Measurements from ENCODE around the gene LILRB5. TPM values are rescaled to one million over a fixed set of nuclear protein-coding genes. Genes with fewer than 3 reads are reported as not detected.
A peak's percentile ranks its signal among the peaks of the same experiment; 100 is the strongest.
"Not testable (repeated sequence)": the region's sequence is repeated elsewhere in the genome, so short reads cannot be mapped to it uniquely, and the experiment has no call there.

The LILRB5 gene
- total RNA-seq, 1 donor = not detected

DNA sequence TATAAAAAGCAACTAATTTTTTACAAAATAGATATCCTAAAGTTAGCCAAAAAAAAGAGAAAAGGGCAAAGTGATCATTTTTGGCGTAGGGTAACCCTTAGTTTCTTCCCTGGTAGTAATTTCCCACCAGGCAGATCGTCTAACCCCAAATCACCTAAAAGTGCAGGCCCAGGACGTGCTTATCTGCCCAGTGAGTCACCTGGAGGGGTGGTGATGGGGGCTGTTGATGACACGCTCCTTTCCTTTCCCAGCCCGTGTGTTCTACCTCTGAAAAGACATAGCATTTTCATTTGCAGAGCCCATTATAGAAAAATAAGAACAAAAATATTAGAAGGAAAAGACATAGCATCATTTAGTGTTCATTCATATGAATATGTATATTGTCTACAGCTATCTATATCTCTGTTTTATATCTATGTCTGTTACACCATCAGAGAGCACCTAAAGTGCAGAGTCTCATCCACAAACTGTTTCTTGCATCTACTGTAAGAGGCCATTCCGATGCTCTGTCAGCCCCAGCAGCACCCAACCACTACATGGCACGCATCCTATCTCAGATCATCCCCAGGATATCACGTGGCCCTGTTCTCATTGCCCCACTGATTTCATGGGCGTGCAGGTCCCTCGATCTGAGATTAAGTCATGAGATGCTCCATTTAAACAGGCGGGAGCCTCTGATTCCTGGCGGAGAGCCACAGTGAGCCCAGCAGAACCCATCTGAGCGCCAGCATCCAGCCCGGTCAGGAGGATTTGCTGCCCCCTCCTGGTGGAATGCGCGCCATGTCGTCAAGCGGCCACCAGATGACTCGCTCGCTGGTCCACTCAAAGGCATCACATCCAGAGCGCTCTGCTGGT is 25.8 kb downstream of the LILRB5 start:
- TF ChIP-seq, protein P1, sequence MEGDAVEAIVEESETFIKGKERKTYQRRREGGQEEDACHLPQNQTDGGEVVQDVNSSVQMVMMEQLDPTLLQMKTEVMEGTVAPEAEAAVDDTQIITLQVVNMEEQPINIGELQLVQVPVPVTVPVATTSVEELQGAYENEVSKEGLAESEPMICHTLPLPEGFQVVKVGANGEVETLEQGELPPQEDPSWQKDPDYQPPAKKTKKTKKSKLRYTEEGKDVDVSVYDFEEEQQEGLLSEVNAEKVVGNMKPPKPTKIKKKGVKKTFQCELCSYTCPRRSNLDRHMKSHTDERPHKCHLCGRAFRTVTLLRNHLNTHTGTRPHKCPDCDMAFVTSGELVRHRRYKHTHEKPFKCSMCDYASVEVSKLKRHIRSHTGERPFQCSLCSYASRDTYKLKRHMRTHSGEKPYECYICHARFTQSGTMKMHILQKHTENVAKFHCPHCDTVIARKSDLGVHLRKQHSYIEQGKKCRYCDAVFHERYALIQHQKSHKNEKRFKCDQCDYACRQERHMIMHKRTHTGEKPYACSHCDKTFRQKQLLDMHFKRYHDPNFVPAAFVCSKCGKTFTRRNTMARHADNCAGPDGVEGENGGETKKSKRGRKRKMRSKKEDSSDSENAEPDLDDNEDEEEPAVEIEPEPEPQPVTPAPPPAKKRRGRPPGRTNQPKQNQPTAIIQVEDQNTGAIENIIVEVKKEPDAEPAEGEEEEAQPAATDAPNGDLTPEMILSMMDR (IDR thresholded peaks at IDR 0.05; ENCODE audit: insufficient read depth, low read depth, low read length) = peak; percentile 98
- DNase-seq (ENCODE audit: low read depth) = peak; percentile 81
- H3K4me3 ChIP-seq (ENCODE audit: low read depth, low read length) = no peak overlapping the region

DNA sequence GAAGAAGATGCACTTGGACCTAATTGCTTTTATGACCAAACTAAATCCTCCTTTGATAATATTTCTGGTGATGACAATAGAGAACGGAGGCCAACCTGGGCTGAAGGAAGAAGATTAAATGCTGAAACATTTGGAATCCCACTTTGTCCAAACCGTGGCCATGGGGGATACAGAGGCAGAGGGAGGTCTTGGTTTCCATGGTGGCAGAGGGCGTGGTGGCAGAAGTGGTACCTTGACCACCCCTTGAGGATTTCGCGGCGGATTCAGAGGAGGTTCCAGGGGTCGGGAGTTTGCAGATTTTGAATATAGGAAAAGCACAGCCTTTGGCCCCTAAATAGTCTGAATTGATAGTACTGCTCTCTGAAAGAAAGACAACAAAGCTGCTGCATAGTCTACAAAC is 27.0 kb downstream of the LILRB5 start:
- TF ChIP-seq, protein P1 (IDR thresholded peaks at IDR 0.05; ENCODE audit: insufficient read depth, low read depth, low read length) = no peak
- DNase-seq (ENCODE audit: low read depth) = no peak
- no peak overlapping the region for H3K4me3 ChIP-seq (ENCODE audit: low read depth, low read length)

DNA sequence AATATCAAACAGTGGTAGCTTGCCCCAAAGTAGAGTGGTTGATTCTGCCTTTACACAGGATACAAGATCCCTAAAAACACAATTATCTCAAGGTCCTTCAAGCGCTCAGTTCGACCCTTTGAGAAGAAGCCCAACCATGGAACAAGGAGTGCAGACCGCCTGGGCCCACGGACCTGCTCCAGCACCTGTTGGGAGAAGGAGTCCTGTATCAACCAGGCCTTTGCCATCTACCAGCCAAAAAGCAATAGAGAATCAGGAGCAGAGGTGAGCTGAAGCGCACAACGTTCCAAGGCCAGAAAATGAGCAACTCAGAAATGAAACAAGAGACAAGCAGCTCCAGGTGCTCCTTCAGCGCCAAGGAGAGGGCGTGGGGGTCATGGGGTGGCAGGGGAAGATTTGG is 27.9 kb downstream of the LILRB5 start:
- no peak overlapping the region for H3K4me3 ChIP-seq (ENCODE audit: low read depth, low read length)
- TF ChIP-seq, protein P1 (IDR thresholded peaks at IDR 0.05; ENCODE audit: insufficient read depth, low read depth, low read length) = no peak
- no peak for DNase-seq (ENCODE audit: low read depth)

DNA sequence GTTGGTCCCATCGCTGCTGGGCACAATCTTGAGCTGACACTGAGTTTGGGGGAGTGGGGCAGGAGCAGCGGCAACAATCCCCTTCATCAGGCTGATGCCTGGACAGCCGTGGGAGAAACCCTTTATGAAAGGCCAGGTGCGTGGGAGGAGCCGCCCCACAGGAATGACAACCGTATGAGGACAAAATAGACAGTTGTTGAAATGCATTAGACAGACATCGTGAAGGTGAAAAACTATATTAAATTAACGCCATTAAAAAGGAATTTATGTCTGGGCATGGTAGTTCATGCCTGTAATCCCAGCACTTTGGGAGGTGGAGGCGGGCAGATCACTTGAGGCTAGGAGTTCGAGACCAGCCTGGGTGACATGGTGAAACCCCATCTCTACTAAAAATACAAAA is 32.5 kb downstream of the LILRB5 start:
- DNase-seq (ENCODE audit: low read depth); H3K4me3 ChIP-seq (ENCODE audit: low read depth, low read length): not testable (repeated sequence)

DNA sequence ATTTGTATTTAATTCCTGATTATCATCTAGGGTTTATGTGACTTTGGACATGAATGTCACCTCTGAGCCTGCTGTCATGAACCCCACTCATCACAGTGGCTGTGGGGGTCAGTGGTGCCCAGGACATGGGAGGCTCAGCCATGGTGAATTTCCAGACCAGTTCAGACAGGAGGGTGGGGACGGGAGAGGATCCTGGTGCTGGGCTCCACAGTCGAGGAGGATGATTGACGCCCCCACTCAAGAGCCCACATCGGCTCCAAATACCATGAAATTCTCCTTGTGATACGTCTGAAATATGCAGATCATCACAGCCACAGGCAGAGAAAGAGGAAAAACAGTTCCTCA is 33.2 kb downstream of the LILRB5 start:
- not testable (repeated sequence) for DNase-seq (ENCODE audit: low read depth)

DNA sequence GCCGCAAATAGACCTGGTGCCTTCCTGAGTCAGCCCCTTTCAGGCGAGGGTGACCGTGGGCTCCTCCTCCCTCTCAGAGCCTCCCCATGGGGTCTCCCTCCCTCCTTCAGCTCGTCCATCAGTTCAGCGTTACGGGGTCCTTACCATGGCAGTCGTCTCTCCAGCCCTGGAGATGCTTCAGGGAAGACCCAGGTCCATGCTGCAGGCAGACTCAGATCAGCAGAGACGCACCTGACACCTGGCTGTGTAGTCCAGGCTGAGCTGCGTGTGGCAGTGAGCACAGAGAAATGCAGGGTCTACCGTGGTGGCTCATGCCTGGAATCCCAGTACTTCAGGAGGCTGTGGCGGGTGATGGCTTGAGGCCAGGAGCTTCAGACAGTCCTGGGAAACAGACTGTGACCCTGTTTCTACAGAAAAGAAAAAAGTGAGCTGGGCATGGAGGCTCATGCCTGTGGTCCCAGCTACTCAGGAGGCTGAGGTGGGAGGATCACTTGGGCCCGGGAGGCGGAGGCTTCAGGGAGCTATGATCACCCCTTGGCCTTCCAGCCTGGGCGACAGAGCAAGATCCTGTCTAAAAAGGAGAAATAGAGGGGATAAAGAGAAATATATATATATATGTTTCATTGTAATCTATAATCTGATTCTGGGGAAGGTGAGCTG is 33.7 kb downstream of the LILRB5 start:
- not testable (repeated sequence) for DNase-seq (ENCODE audit: low read depth); H3K4me3 ChIP-seq (ENCODE audit: low read depth, low read length)

More for the DNA sequence above, 33.2 kb downstream of the LILRB5 start:
- H3K4me3 ChIP-seq (ENCODE audit: low read depth, low read length) = not testable (repeated sequence)

DNA sequence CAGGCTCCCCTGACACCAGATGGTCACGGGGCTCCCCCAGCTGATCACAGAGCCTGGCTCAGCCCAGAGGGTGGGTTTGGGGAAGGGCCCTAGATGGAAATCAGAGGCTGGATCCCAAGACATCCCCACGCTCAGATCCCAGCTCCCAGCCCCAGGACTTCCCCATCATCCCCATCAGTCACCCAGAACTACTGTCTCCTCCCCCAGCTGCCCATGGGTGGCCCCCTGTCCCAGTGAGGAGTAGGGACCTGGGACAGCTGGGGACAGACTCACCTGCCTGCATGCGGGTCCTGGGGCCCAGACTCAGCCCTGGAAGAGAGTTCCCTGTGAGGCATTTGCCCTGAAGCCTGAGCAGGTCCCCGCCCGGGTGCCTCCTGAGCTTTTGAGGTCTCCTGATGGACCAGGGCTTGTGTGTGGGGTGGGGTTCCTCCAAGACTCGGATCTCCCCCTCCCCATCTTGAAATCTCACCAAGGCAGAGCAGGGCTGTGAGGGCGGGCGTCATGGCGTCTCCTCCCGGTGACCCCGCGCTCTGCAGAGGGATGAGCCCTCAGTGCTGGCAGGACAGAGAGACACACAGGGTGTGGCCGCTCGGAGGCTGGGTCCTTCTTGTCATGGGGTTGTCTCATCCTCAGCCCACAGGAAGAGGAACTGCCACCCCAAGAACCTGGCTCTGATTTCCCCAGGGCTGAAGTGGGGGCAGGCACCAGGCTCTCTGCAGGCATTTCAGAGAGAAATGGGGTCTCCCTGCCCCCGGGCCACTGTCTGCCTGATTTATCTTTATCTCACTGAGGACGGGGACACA is 34.4 kb downstream of the LILRB5 start, which contains the start of gene LILRB3:
Gene LILRB3, minus strand, starts transcription at position 534 of the 803 bp plus-strand sequence. Its CDS starts 31 bp downstream, at position 503.
- not testable (repeated sequence) for DNase-seq (ENCODE audit: low read depth); H3K4me3 ChIP-seq (ENCODE audit: low read depth, low read length)

DNA sequence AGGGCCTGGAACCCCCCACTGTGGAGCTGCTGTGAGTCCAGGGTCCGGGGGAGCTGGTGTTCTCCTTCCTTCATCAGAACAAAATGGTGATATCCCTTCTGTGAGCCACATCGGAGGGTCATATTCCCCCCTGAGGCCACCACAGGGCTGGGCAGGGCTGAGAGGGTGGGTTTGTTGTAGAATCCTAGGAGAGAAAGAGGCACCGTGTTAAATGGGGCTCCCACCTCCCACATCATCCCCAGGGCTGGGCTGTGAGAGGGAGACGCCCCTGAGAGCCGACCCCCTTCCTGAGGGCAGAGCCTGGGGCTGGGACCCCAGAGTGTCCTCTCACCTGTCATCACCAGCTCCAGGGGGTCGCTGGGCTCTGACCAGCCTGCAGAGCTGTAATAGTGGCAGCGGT is 35.1 kb downstream of the LILRB5 start:
- not testable (repeated sequence) for DNase-seq (ENCODE audit: low read depth); H3K4me3 ChIP-seq (ENCODE audit: low read depth, low read length)

DNA sequence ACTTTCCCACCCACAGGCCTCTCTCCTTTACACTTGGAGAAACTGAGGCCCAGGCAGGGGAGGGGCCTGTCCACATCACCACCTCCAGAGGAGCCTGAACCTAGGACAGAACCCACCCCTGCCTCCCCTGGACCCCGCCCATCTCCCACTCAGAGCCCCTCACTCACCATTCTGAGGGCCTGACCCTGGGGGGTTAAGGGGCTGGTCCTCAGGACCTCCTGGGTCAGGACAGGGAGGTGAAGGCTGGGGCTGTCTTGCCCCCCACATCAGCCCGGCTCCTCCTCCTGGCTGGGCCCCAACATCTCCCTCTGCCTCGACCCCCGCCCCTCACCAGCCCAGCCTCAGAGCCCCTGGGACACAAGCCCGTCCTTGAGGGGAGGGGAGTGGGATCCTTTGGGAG is 37.4 kb downstream of the LILRB5 start:
- not testable (repeated sequence) for DNase-seq (ENCODE audit: low read depth)

More for the DNA sequence above, 37.4 kb downstream of the LILRB5 start:
- H3K4me3 ChIP-seq (ENCODE audit: low read depth, low read length) = not testable (repeated sequence)
